Epithelial cell of proximal tubule (primary cell): Measurements from ENCODE around the gene DTNB. TPM values are rescaled to one million over a fixed set of nuclear protein-coding genes. Genes with fewer than 3 reads are reported as not detected.

Experiments
- DNase-seq: peaks from one replicate; pipeline ENCODE4 v3.0.0-alpha.2; 2011; ENCODE audit warnings: low read depth
- H3K4me3 ChIP-seq: 2 replicates; pipeline ENCODE4 v1.5.1; 2011; ENCODE audit warnings: low read depth, mild to moderate bottlenecking, low read length
- CTCF ChIP-seq: conservative IDR thresholded peaks from 2 replicates; pipeline ENCODE4 v1.5.1; 2012; ENCODE audit warnings: low read depth, mild to moderate bottlenecking, low read length
- total RNA-seq: library from RNA; depleted of rRNA; stranded (reverse); fragments of >200 nt; gene quantifications from 2 replicates; pipeline ENCODE4 v1.2.3, GENCODE V29; 2015

Gene DTNB
- total RNA-seq, 1 donor from 2014 or later, result 4.8 TPM

- no peak for DNase-seq
- no peak for TF ChIP-seq CTCF
- H3K4me3 ChIP-seq, result no peak overlapping the region
Measured at GRCh38 chr2:25338401-25338800, 335.0 kb downstream of the DTNB start.

- no peak for TF ChIP-seq CTCF
- no peak overlapping the region for H3K4me3 ChIP-seq
- no peak for DNase-seq
Measured at GRCh38 chr2:25337891-25338290, 335.5 kb downstream of the DTNB start.

GRCh38 chr2:25337276-25337675 is 336.1 kb downstream of the DTNB start:
- no peak for TF ChIP-seq CTCF
- no peak overlapping the region for H3K4me3 ChIP-seq
- no peak for DNase-seq

- no peak for TF ChIP-seq CTCF
- H3K4me3 ChIP-seq, result no peak overlapping the region
- no peak for DNase-seq
Measured at GRCh38 chr2:25336383-25336841, 337.0 kb downstream of the DTNB start.

GRCh38 chr2:25335971-25336370 is 337.4 kb downstream of the DTNB start:
- H3K4me3 ChIP-seq, result no peak overlapping the region
- no peak for DNase-seq
- TF ChIP-seq CTCF, result no peak

- H3K4me3 ChIP-seq, result no peak overlapping the region
- TF ChIP-seq CTCF, result no peak
- DNase-seq, result no peak
Measured at GRCh38 chr2:25335204-25335603, 338.2 kb downstream of the DTNB start.

GRCh38 chr2:25334482-25334881 is 338.9 kb downstream of the DTNB start:
- no peak for DNase-seq
- no peak overlapping the region for H3K4me3 ChIP-seq
- TF ChIP-seq CTCF, result no peak
